OCI-LY3 (cell line): ENCODE results near the gene KLHL2.

ENCODE experiments used
- EZH2phosphoT487 ChIP-seq: fragments of 200-600 bp; shearing (Covaris generic); IDR thresholded peaks from 2 replicates; pipeline ENCODE4 v1.6.1; 2018; ENCODE audit warnings: antibody characterized with exemption, mixed run types, low read depth
- TF ChIP-seq, protein P1 (sequence below): fragments of 200-600, 300-600 bp; sonication (generic); IDR thresholded peaks from 2 replicates; pipeline ENCODE4 v1.5.1; 2014; ENCODE audit warnings: antibody characterized with exemption, low read length, low read depth

DNA sequence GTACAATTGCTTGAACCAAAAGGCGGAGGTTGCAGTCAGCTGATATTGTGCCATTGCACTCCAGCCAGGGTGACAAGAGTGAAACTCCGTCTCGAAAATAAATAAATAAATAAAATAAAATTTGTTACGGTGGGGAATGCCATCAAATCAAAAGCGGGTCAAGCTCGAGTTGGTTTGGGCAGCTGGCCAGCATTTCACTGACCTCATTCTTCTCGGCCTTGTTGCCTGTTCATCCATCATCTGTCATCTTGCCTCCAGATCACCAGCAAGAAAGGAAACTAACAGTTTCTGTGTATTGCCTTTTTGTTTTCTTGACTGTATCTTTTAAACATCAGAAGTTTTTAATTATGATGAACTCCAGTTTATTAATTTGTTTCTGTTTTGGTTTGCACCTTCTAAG lies 31.5 kb upstream of the KLHL2 start:
- TF ChIP-seq, protein P1, sequence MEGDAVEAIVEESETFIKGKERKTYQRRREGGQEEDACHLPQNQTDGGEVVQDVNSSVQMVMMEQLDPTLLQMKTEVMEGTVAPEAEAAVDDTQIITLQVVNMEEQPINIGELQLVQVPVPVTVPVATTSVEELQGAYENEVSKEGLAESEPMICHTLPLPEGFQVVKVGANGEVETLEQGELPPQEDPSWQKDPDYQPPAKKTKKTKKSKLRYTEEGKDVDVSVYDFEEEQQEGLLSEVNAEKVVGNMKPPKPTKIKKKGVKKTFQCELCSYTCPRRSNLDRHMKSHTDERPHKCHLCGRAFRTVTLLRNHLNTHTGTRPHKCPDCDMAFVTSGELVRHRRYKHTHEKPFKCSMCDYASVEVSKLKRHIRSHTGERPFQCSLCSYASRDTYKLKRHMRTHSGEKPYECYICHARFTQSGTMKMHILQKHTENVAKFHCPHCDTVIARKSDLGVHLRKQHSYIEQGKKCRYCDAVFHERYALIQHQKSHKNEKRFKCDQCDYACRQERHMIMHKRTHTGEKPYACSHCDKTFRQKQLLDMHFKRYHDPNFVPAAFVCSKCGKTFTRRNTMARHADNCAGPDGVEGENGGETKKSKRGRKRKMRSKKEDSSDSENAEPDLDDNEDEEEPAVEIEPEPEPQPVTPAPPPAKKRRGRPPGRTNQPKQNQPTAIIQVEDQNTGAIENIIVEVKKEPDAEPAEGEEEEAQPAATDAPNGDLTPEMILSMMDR: no peak
- TF ChIP-seq EZH2phosphoT487: no peak
